Panc1 (cell line): ENCODE results near the gene TMEM184C. TPM values are rescaled to one million over a fixed set of nuclear protein-coding genes. Genes with fewer than 3 reads are reported as not detected.
A peak's percentile ranks its signal among the peaks of the same experiment; 100 is the strongest.

Source experiments
- ATAC-seq: fragments of 200-7000 bp; cut with Tn5 transposase; 2 replicates; pipeline ENCODE4 v1.9.1; 2020; ENCODE audit warnings: mild to moderate bottlenecking, moderate library complexity
- BruUV-seq: library from RNA; stranded (reverse); fragments of 400-500 nt; replicated peaks from 2 replicates; lab custom pipeline; 2021; lab: Mats Ljungman, UMichigan
- CTCF ChIA-PET: fragments of 300-600 bp; sonication (Branson Sonifier 250); formaldehyde crosslinking; loops from one replicate; lab custom pipeline; 2022; ENCODE audit warnings: antibody characterized with exemption; lab: Charles Lee
- POLR2A ChIA-PET: fragments of 300-600 bp; sonication (Branson Sonifier 250); formaldehyde crosslinking; loops from one replicate; lab custom pipeline; 2022; ENCODE audit warnings: antibody characterized with exemption; lab: Charles Lee
- DNase-seq: peaks from one replicate; pipeline ENCODE4 v3.0.0-alpha.2; 2010; ENCODE audit warnings: low read depth, low spot score
- H3K27ac ChIP-seq: 2 replicates; pipeline ENCODE4 v1.5.1; 2011; ENCODE audit warnings: mild to moderate bottlenecking, low read length, inconsistent platforms
- H3K27me3 ChIP-seq: fragments of 200-500 bp; sonication (Bioruptor generic); 2 replicates; pipeline ENCODE4 v1.6.0; 2014; ENCODE audit warnings: low read length, inconsistent platforms; ENCODE audit not compliant: control insufficient read depth, insufficient read depth
- H3K36me3 ChIP-seq: fragments of 200-500 bp; sonication (Bioruptor generic); 2 replicates; pipeline ENCODE4 v1.5.1; 2014; ENCODE audit warnings: inconsistent platforms, mild to moderate bottlenecking, low read length, moderate library complexity; ENCODE audit not compliant: control insufficient read depth, insufficient read depth
- H3K4me1 ChIP-seq: 2 replicates; pipeline ENCODE4 v1.5.1; 2011; ENCODE audit warnings: inconsistent platforms, mild to moderate bottlenecking, low read length, moderate library complexity; ENCODE audit not compliant: control insufficient read depth, insufficient read depth
- H3K4me3 ChIP-seq, 2 experiments: 2 replicates each; pipeline ENCODE4 v1.5.1; 2011 to 2012; ENCODE audit warnings: low read depth in 2 of 2, low read length in 2 of 2, mild to moderate bottlenecking in 2 of 2, inconsistent platforms in 1 of 2, moderate library complexity in 1 of 2
- H3K9me3 ChIP-seq: fragments of 200-500 bp; sonication (Bioruptor generic); 2 replicates; pipeline ENCODE4 v1.5.1; 2014; ENCODE audit warnings: low read depth, mild to moderate bottlenecking, inconsistent platforms, low read length, moderate library complexity; ENCODE audit not compliant: control insufficient read depth, insufficient read depth
- POLR2AphosphoS5 ChIP-seq: IDR thresholded peaks from 2 replicates; pipeline ENCODE4 v1.6.1; 2012; ENCODE audit warnings: mild to moderate bottlenecking, low read depth, low read length, moderate library complexity
- SIN3A ChIP-seq: IDR thresholded peaks from 2 replicates; pipeline ENCODE4 v1.6.1; 2012; ENCODE audit warnings: low read depth, mild to moderate bottlenecking, low read length, moderate library complexity, borderline replicate concordance; ENCODE audit not compliant: insufficient read depth
- TCF7L2 ChIP-seq: IDR thresholded peaks from 2 replicates; pipeline ENCODE4 v1.6.1; 2011; ENCODE audit warnings: mild to moderate bottlenecking, low read depth, low read length, inconsistent platforms
- in situ Hi-C: cut with HindIII; loops from 2 replicates; pipeline ENCODE4 v1.10.0; 2016; ENCODE audit warnings: low sequenced_read_pairs, low pct_unique_long_range_greater_than_20kb
- intact Hi-C: fragments of 100-400 bp; cut with micrococcal nuclease; formaldehyde crosslinking; loops from one replicate; pipeline ENCODE4 v1.10.0; 2022; ENCODE audit not compliant: unreplicated experiment
- total RNA-seq: library from RNA; stranded (reverse); gene quantifications from one replicate; pipeline ENCODE4 v1.2.1, GENCODE V29; 2021; ENCODE audit not compliant: unreplicated experiment
- TF ChIP-seq, protein P1 (sequence below), 2 experiments: IDR thresholded peaks; 2 replicates each; pipeline ENCODE4 v1.6.1; 2011 to 2012; ENCODE audit warnings: low read depth in 2 of 2, control low read depth in 1 of 2, low read length in 1 of 2, mild to moderate bottlenecking in 1 of 2, moderate library complexity in 1 of 2; ENCODE audit not compliant: insufficient read depth in 1 of 2
- TF ChIP-seq, protein P2 (sequence below): fragments of 450-650 bp; IDR thresholded peaks from 2 replicates; pipeline ENCODE4 v1.5.1; 2017; ENCODE audit warnings: mild to moderate bottlenecking

TMEM184C gene
- total RNA-seq, 1 experiment from 2014 or later, result 26.5 TPM

DNA sequence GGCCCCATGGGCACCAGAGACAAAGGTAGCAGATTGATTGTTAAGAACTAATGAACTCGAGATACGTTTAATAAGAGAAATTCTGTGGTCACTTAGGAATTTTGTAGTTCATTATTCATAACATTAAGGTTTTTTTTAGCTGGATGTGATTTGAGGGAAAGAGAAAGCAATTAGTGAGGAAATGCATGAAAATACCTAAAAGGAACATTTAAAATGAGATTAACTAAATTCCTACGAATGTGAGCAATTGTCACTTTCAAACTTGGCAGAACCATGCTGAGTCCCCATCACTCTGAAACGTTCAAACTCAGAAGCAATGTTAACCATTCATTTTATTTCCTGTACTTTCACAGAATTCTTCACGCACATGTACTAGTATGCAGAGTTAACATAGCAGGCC lies 60.9 kb downstream of the TMEM184C start:
- H3K27ac ChIP-seq, result no peak overlapping the region
- ChIA-PET CTCF (no interaction called here), POLR2A (no interaction called here)
- DNase-seq (no peak), ATAC-seq (no peak)
- no peaks in the 10 kb centered on the region for H3K4me1 ChIP-seq
- no TSS peak for BruUV-seq
- H3K4me3 ChIP-seq, result no peak overlapping the region
- no peaks in the 10 kb centered on the region for H3K27me3 ChIP-seq
- H3K36me3 ChIP-seq, result no peaks in the 10 kb centered on the region
- no peaks in the 10 kb centered on the region for H3K9me3 ChIP-seq
- TF ChIP-seq SIN3A (no peak), POLR2AphosphoS5 (no peak), TCF7L2 (no peak)
- TF ChIP-seq, protein P1, sequence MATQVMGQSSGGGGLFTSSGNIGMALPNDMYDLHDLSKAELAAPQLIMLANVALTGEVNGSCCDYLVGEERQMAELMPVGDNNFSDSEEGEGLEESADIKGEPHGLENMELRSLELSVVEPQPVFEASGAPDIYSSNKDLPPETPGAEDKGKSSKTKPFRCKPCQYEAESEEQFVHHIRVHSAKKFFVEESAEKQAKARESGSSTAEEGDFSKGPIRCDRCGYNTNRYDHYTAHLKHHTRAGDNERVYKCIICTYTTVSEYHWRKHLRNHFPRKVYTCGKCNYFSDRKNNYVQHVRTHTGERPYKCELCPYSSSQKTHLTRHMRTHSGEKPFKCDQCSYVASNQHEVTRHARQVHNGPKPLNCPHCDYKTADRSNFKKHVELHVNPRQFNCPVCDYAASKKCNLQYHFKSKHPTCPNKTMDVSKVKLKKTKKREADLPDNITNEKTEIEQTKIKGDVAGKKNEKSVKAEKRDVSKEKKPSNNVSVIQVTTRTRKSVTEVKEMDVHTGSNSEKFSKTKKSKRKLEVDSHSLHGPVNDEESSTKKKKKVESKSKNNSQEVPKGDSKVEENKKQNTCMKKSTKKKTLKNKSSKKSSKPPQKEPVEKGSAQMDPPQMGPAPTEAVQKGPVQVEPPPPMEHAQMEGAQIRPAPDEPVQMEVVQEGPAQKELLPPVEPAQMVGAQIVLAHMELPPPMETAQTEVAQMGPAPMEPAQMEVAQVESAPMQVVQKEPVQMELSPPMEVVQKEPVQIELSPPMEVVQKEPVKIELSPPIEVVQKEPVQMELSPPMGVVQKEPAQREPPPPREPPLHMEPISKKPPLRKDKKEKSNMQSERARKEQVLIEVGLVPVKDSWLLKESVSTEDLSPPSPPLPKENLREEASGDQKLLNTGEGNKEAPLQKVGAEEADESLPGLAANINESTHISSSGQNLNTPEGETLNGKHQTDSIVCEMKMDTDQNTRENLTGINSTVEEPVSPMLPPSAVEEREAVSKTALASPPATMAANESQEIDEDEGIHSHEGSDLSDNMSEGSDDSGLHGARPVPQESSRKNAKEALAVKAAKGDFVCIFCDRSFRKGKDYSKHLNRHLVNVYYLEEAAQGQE (IDR thresholded peaks at IDR 0.05; ENCODE audit: insufficient read depth in 1 of 2, low read depth in 2 of 2, low read length in 1 of 2), result no peak
- TF ChIP-seq, protein P2, sequence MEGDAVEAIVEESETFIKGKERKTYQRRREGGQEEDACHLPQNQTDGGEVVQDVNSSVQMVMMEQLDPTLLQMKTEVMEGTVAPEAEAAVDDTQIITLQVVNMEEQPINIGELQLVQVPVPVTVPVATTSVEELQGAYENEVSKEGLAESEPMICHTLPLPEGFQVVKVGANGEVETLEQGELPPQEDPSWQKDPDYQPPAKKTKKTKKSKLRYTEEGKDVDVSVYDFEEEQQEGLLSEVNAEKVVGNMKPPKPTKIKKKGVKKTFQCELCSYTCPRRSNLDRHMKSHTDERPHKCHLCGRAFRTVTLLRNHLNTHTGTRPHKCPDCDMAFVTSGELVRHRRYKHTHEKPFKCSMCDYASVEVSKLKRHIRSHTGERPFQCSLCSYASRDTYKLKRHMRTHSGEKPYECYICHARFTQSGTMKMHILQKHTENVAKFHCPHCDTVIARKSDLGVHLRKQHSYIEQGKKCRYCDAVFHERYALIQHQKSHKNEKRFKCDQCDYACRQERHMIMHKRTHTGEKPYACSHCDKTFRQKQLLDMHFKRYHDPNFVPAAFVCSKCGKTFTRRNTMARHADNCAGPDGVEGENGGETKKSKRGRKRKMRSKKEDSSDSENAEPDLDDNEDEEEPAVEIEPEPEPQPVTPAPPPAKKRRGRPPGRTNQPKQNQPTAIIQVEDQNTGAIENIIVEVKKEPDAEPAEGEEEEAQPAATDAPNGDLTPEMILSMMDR, result no peak
- intact Hi-C loops, result no loop called here
- in situ Hi-C loops, result no loop called here

DNA sequence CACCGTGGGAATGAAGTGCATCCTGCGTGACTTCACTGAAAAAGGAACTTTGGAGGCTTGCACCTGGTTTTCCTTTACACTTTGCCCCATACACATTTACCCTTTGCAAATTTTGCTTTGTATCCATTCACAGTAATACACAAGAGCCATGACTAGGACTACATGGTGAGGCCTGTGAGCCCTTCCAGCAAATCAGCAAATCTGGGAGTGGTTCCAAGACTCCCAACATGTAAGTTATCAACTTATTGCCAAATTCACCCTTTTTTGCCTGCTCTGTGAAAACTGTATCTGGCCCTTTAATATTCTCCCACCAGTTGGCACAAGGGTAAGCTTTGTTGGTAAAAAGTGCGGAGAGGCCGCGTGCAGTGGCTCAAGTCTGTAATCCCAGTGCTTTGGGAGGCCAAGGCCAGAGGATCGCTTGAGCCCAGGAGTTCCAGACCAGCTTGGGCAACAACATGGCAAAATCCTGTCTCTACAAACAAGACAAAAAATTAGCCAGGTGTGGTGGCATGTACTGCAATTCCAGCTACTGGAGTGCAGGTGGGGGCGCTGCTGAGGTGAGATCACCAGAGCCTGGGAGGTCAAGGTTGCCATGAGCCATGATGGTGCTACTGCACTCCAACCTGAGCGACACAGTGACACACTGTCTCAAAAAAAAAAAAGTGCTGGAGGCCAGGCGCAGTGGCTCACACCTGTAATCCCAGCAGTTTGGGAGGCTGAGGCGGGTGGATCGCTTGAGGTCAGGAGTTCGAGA lies 61.8 kb downstream of the TMEM184C start:
- in situ Hi-C loops (no loop called here), intact Hi-C loops (no loop called here)
- Histone ChIP-seq H3K27ac (no peak overlapping the region), H3K27me3 (no peaks in the 10 kb centered on the region), H3K4me1 (no peaks in the 10 kb centered on the region), H3K36me3 (peaks cover 3% of the 10 kb centered on the region; the same call in 1 of the 2 replicates), H3K9me3 (no peaks in the 10 kb centered on the region), H3K4me3 (no peak overlapping the region)
- no peak for TF ChIP-seq SIN3A
- TF ChIP-seq, protein P2, result peak; percentile 39
- TF ChIP-seq TCF7L2, result no peak
- TF ChIP-seq POLR2AphosphoS5, result no peak
- no peak for DNase-seq
- CTCF ChIA-PET, result interaction anchor here (0.7 kb wide), 1 partner anchor 55 kb away, joined by 3 read pairs; no protein-coding TSS in a partner anchor
- no TSS peak for BruUV-seq
- ATAC-seq, result no peak
- POLR2A ChIA-PET, result no interaction called here
